SK-N-SH treated with all-trans-retinoic acid at 6 μM for 48 hours (cell line): ENCODE measurements around the gene TBKBP1.

ENCODE experiments used
- ATAC-seq: fragments of 200-7000 bp; cut with Tn5 transposase; 3 replicates; pipeline ENCODE4 v1.9.1; 2020; ENCODE audit warnings: mild to moderate bottlenecking, moderate library complexity
- ARNTL ChIP-seq: fragments of 450-650 bp; formaldehyde crosslinking; IDR thresholded peaks from 2 replicates; pipeline ENCODE4 v1.5.0; 2020; ENCODE audit warnings: low read depth, mild to moderate bottlenecking, moderate library complexity, borderline replicate concordance
- BACH2 ChIP-seq: fragments of 250-450 bp; sonication (Bioruptor Pico); IDR thresholded peaks from 2 replicates; pipeline ENCODE4 v1.9.0; 2021; ENCODE audit warnings: mild to moderate bottlenecking, borderline replicate concordance
- CREB5 ChIP-seq: fragments of 250-450 bp; sonication (Bioruptor Pico); IDR thresholded peaks from 2 replicates; pipeline ENCODE4 v1.5.1; 2020; ENCODE audit warnings: low read depth, mild to moderate bottlenecking, moderate library complexity
- CSRNP3 ChIP-seq: fragments of 250-450 bp; sonication (Bioruptor Pico); IDR thresholded peaks from 2 replicates; pipeline ENCODE4 v1.5.1; 2021; ENCODE audit warnings: mild to moderate bottlenecking, moderate library complexity
- ESRRG ChIP-seq: fragments of 250-450 bp; sonication (Bioruptor Pico); IDR thresholded peaks from 2 replicates; pipeline ENCODE4 v1.6.1; 2021; ENCODE audit warnings: mild to moderate bottlenecking
- GLIS3 ChIP-seq: fragments of 250-450 bp; sonication (Bioruptor Pico); IDR thresholded peaks from 2 replicates; pipeline ENCODE4 v1.5.0; 2020; ENCODE audit warnings: mild to moderate bottlenecking, moderate library complexity
- ISL1 ChIP-seq: fragments of 250-450 bp; sonication (Bioruptor Pico); IDR thresholded peaks from 2 replicates; pipeline ENCODE4 v2.1.2; 2022; ENCODE audit warnings: mild to moderate bottlenecking, moderate library complexity
- OSR1 ChIP-seq: fragments of 250-450 bp; sonication (Bioruptor Pico); IDR thresholded peaks from 2 replicates; pipeline ENCODE4 v1.8.0; 2022; ENCODE audit warnings: moderate library complexity, mild to moderate bottlenecking, inconsistent platforms
- PATZ1 ChIP-seq: fragments of 250-450 bp; sonication (Bioruptor Pico); IDR thresholded peaks from 2 replicates; pipeline ENCODE4 v1.8.0; 2020; ENCODE audit warnings: mild to moderate bottlenecking, moderate library complexity, borderline replicate concordance
- POU6F1 ChIP-seq: fragments of 250-450 bp; sonication (Bioruptor Pico); IDR thresholded peaks from 2 replicates; pipeline ENCODE4 v1.8.0; 2021; ENCODE audit warnings: low read depth, mild to moderate bottlenecking, moderate library complexity, borderline replicate concordance
- RARB ChIP-seq: fragments of 250-450 bp; sonication (Bioruptor Pico); IDR thresholded peaks from 2 replicates; pipeline ENCODE4 v1.8.0; 2021; ENCODE audit warnings: mild to moderate bottlenecking, moderate library complexity
- SNAI2 ChIP-seq: fragments of 250-450 bp; sonication (Bioruptor Pico); IDR thresholded peaks from 2 replicates; pipeline ENCODE4 v1.5.0; 2020; ENCODE audit warnings: mild to moderate bottlenecking, moderate library complexity
- TCF4 ChIP-seq: fragments of 250-450 bp; sonication (Bioruptor Pico); IDR thresholded peaks from 2 replicates; pipeline ENCODE4 v1.8.0; 2021; ENCODE audit warnings: mild to moderate bottlenecking, moderate library complexity, borderline replicate concordance
- TSHZ2 ChIP-seq: fragments of 250-450 bp; sonication (Bioruptor Pico); IDR thresholded peaks from 2 replicates; pipeline ENCODE4 v1.5.0; 2020; ENCODE audit warnings: mild to moderate bottlenecking, moderate library complexity
- ZFP3 ChIP-seq: fragments of 250-450 bp; sonication (Bioruptor Pico); IDR thresholded peaks from 2 replicates; pipeline ENCODE4 v1.5.0; 2020; ENCODE audit warnings: mild to moderate bottlenecking, moderate library complexity
- ZFP30 ChIP-seq: fragments of 450-650 bp; formaldehyde crosslinking; IDR thresholded peaks from 2 replicates; pipeline ENCODE4 v1.5.0; 2022; ENCODE audit warnings: mild to moderate bottlenecking, moderate library complexity
- ZNF565 ChIP-seq: fragments of 450-650 bp; formaldehyde crosslinking; conservative IDR thresholded peaks from 2 replicates; pipeline ENCODE4 v1.5.0; 2020; ENCODE audit warnings: low read depth, mild to moderate bottlenecking, moderate library complexity
- ZNF70 ChIP-seq: fragments of 450-650 bp; formaldehyde crosslinking; IDR thresholded peaks from 2 replicates; pipeline ENCODE4 v1.5.0; 2020; ENCODE audit warnings: mild to moderate bottlenecking, moderate library complexity
- ZNF8 ChIP-seq: fragments of 450-650 bp; formaldehyde crosslinking; IDR thresholded peaks from 2 replicates; pipeline ENCODE4 v1.5.0; 2020; ENCODE audit warnings: mild to moderate bottlenecking, moderate library complexity

The TBKBP1 gene

GRCh38 chr17:47704116-47704515 lies 10.2 kb downstream of the TBKBP1 start:
- no peak for TF ChIP-seq ZFP30 (CRISPR knock-in tag)
- no peak for TF ChIP-seq OSR1 (CRISPR knock-in tag)
- TF ChIP-seq TSHZ2: no peak
- TF ChIP-seq ZNF565 (CRISPR knock-in tag): no peak
- TF ChIP-seq TCF4 (CRISPR knock-in tag): no peak
- no peak for ATAC-seq

- ATAC-seq: no peak
- TF ChIP-seq ESRRG (CRISPR knock-in tag) (no peak), ZNF70 (CRISPR knock-in tag) (no peak), CSRNP3 (no peak), GLIS3 (CRISPR knock-in tag) (no peak), ZNF8 (CRISPR knock-in tag) (no peak), POU6F1 (no peak), ISL1 (CRISPR knock-in tag) (no peak), ZFP3 (CRISPR knock-in tag) (no peak)
Measured at GRCh38 chr17:47704736-47705135, 10.8 kb downstream of the TBKBP1 start.

- TF ChIP-seq ZFP3 (CRISPR knock-in tag) (no peak), ISL1 (CRISPR knock-in tag) (no peak), CSRNP3 (no peak)
Measured at GRCh38 chr17:47705536-47706530, 11.9 kb downstream of the TBKBP1 start.

GRCh38 chr17:47707056-47707804 lies 13.3 kb downstream of the TBKBP1 start:
- no peak for ATAC-seq
- TF ChIP-seq BACH2 (CRISPR knock-in tag) (no peak), PATZ1 (CRISPR knock-in tag) (no peak), TCF4 (CRISPR knock-in tag) (no peak), RARB (CRISPR knock-in tag) (no peak), GLIS3 (CRISPR knock-in tag) (no peak), SNAI2 (CRISPR knock-in tag) (no peak), ZNF565 (CRISPR knock-in tag) (no peak), TSHZ2 (no peak), ZFP30 (CRISPR knock-in tag) (no peak), ARNTL (CRISPR knock-in tag) (no peak), CREB5 (CRISPR knock-in tag) (no peak), ISL1 (CRISPR knock-in tag) (no peak), ESRRG (CRISPR knock-in tag) (no peak)

More at GRCh38 chr17:47705536-47706530, 11.9 kb downstream of the TBKBP1 start:
- no peak; the same call in 2 of the 3 replicates for ATAC-seq
